ENCODE measurements around the gene LIFR. TPM values are rescaled to one million over a fixed set of nuclear protein-coding genes. Genes with fewer than 3 reads are reported as not detected.

The LIFR gene
- 5.0 to 8.1 TPM (median 6.6 TPM) in 5 replicates for total RNA-seq (2022; extraction: Qiagen RNA extraction)

GRCh38 chr5:38556599-38557307 lies at the start of gene LIFR:
TSS of gene LIFR (minus strand) at chr5:38556646. CDS start at chr5:38530647, 25,999 bp downstream.

Data from A549 treated with Mapracorat at 1 μM for 4 hours (cell line).